ENCODE measurements around the gene CACNA2D3. TPM values are rescaled to one million over a fixed set of nuclear protein-coding genes. Genes with fewer than 3 reads are reported as not detected.

CACNA2D3 gene
- polyA plus RNA-seq, 1 donor = 1.6 TPM

DNA sequence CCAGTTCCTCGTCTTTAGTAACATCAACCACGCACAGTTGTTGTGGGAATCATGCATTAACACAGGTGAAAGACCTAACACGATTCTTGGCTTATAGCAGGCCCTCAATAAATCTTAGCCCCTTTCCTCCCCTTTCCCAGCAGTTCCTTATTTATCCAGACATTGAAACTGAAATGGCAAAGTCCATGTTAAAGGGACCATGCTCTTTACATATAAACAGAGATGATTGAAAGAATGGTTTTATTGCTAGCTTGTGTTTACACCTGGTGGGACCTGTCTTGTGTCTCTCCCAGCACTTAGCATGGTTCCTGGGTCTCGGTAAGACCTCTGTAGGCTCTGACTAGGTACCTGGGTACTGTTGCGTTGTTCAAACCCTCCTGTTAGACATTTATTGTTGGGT lies 553.7 kb downstream of the CACNA2D3 start:
- DNase-seq = no peak

DNA sequence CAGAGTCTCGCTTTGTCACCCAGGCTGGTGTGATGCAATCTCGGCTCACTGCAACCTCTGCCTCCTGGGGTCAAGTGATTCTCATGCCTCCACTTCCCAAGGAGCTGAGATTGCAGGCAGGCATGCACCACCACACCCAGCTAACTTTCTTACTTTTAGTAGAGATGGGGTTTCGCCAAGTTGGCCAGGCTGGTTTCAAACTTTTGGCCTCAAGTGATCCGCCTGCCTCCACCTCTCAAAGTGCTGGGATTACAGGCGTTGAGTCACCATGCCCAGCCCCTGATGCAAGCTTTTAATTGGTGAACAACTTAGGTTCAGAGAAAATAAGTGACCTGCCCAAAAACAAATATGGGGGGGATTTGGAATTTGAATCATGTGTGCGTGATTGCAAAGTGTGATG lies 559.4 kb downstream of the CACNA2D3 start:
- DNase-seq = no peak

DNA sequence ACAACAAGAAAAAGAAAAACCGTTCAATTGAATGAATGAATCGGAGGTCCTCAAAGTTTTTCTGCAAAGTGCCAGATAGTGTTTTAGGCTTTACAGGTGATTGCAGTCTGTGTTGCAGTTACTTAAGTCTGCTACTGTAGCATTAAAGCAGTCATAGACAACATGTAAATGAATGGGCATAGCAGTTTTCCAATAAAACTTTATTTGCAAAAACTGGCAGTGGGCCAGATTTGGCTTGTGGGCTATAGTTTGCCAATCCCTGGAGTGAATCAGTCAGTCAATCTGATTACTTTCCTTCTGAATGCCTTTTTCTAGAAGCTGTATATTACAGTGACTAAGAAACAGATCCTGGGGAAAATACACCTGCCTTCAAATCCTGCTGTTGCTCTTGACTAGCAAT lies 562.9 kb downstream of the CACNA2D3 start:
- no peak for DNase-seq

DNA sequence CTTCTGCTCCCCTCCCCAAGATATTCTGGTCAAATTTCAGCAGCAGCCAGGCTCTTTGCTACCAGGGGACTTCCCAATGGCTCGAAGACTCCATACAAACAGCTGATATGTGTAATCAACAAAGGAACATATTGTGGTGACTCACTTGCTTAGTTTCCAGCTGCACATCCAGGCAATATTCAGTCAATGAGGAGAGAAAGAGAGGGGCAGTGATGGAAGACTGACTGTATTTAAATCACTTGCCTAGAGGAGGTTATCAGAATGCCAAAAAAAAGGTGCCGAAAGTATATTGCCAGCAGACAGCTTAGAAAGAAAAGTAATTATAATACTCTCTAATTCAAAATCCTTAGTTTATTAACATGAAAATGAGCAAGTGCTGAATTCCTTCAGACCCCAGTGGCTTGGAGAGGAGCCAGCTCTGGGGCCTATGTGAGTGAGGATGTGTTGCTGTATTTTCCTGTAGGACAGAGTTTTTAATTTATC lies 569.0 kb downstream of the CACNA2D3 start:
- no peak for DNase-seq

DNA sequence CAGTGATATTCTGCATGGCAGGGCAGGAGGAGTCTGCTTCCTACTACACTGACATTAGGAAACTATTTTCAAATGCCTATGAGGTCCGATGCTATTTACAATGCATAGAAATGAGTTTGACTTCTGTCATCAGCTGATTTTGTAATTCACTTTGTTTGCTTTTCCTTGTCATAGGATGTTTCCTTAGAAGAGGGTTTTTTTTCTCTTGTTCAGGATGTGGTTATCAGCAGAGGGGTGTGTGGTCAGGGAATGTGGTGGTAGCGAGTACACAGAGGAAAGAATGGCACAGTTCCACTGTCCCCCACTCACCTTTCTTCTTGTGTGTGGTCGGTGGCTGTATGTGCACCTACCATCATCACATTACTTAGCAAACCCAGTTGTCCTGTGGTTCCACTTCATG lies 574.0 kb downstream of the CACNA2D3 start:
- DNase-seq = no peak

DNA sequence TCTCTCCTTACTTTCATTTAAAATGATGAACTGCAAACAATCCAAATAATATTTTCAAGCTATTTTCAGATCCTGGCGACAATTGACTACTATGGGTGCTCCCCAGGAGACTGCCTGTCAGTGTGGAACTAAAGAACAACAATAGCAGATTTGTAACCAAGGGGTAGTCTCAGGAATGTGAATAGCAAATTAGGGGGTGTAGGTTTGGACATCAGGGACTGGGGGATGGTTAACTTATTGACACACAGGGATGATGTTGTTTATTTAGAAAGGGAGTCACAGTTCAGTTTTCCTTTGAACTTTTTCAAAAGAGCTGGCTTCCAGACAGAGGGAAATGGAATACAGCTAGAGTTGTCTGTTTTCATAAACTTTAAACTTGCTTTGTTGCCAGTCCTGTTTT lies 575.7 kb downstream of the CACNA2D3 start:
- DNase-seq = no peak

DNA sequence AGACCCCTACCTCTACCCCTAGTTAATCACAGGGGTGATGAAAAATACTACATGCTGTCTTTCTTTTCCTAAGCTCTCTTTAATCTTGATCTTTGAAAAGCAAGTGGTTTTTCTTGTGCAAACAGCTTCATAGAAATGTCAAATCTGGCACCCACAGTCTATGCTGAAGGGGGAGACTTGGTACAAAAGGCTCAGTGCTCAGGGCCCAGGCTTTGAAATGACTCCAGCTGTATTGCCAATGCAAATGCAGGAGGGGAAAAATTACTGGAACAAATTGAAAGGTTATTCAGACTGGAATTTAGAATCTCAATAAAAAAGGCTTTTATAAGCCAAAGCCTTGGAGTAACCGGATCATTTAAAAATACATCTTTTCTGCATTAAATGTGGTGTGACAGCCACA lies 581.6 kb downstream of the CACNA2D3 start:
- no peak for DNase-seq

DNA sequence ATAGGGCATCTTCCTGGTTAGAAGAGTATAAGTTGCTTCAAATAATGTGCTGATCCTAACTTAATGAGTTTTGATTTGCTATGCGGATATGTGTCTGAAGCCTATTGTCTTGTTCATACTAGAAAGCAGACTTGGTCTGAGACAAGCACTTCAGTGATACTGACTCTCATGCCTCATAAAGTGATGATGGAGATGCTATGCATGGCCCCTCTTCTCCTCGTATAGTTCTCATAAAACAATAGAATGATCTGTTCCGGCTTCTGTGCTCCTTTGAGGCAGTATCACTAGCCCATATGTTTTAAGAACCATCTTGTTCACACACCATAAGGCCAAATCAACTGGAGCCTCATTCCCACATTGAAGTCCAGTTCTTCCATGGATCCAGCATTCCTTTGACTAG lies 583.4 kb downstream of the CACNA2D3 start:
- DNase-seq = no peak

DNA sequence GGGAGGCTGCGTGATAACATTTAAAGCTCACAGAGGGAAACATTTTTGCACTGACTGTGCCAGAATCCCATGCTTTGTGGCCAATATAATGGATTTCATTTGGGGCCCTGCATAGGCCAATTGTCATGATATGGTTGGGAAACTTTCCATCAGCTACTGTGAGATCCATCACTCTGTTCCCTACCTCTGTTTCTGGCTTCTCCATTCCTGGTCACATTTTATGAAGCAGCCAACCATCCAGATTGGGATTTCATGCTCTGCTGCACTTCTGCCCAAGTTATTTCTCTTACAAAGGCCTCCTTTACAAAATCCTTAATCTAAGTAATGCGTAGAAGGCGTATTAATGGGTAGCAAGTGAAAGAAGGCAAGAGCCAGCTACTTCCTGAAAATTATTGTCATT lies 584.4 kb downstream of the CACNA2D3 start:
- no peak for DNase-seq

DNA sequence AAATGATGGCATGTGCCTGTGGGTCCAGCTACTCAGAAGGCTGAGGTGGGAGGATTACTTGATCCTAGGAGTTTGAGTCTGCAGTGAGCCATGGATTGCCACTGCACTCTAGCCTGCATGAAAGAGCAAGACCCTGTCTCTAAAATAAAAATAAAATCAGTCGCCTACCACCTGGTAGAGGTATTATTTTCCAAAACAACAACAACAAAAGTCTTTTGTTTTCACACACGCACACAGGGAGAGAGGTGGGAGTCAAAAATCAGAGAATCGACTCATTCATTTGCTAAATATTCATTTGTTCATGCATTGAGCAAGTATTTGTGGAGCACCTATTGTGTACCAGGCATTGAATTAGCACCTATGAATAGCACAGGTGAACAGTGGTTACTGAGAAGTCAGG lies 587.4 kb downstream of the CACNA2D3 start:
- DNase-seq = no peak

DNA sequence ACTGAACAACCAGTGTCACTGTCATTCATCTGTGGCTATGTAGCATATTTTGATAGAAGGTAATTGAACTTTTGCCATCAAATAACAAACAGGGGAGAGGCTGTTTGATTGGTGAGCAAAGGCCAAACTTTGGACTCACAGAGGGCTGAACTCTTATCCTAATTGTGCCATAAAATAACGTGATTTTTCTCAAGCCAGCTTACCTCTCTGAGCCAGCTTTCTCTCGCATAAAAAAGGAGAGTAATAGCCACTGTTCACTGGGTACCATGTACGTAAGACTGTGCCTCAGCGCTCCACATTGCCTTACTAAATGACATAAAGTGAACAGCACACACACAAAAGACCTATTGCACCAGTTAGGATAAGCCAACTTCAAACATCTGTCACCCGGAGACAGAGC lies 588.6 kb downstream of the CACNA2D3 start:
- no peak for DNase-seq

DNA sequence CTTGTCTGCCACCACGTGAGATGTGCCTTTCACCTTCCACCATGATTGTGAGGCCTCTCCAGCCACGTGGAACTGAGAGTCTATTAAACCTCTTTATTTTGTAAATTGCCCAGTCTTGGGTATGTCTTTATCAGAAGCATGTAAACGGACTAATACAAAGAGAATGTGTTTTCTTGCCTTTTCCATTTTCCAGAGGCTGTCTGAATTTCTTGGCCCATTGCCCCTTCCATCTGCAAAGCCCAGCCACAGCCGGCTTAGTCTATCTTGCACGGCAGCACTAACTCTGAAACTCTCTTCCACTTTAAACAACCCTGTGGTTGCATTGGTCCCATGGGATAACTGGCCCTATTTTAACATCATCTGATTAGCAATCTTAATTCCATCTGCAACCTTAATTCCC lies 590.2 kb downstream of the CACNA2D3 start:
- no peak for DNase-seq

DNA sequence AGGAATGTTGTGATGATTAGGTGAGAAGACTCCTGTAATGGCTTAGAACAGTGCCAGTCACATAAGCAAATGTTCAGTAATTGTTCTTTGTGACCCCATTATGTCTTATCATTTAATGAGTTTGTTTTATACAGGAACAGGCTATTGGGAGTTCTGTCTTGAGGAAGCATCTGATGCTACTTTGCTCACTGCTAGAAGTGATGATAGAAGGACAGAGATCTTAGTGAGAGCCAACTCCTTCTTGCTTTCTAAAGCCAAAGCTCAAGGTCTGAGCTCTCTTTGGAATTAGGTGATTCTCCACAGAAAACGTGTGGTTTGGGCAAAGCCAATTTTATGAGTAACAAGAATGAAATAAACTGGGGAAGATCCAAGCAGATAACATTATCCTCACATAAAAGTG lies 590.7 kb downstream of the CACNA2D3 start:
- no peak for DNase-seq

DNA sequence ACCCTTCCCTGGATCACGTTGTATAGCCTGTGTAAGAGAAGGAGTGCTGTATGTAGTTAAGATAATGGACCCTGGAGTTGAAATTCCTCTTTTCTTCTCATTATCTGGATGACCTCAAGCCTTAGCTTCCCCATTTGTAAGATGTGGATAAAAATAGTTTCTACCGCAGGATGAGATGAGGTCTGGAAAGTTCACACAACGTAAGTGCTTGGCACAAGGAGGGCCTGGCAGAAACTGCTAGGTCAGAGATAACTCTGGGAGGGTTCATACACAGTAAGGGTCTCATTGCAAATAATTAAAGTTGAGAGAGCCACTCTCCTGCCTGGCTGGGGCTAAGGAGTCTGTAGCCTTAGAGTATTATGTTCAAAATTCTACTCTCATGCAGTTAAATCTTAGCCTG lies 591.1 kb downstream of the CACNA2D3 start:
- DNase-seq = no peak

DNA sequence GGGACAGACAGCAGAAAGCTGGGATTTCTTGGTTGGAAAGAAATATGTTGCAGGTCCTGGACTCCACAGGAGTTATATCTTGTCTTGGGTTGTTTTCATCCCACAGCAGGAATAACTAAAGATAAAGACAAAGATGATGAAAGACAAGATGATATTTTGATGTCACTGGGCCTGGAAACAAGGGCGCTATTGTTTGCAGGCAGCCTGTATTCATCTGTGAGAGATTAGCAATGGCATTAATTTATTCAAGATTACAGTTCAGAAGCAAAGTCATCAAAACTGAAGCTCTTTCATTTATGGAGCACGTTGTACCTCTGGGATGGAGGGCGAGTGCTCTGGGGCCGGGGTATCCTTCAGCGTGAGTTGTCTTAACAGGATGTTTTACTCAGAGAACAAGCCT lies 591.7 kb downstream of the CACNA2D3 start:
- DNase-seq = no peak

DNA sequence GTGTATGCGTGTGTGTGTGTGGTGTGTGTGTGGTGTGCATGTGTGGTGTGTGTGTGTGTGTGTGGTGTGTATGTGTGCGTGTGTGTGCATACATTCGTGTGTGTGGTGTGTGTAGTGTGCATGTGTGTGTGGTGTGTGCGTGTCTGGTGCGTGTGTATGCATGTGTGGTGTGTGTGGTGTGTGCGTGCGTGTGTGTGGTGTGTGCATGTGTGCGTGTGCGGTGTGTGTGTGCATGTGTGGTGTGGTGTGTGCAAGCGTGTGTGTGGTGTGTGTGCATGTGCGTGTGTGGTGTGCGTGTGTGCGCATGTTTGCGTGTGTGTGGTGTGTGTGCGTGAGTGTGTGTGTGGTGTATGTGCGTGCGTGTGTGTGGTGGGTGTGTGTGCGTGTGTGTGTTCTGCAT lies 595.2 kb downstream of the CACNA2D3 start:
- DNase-seq = no peak

DNA sequence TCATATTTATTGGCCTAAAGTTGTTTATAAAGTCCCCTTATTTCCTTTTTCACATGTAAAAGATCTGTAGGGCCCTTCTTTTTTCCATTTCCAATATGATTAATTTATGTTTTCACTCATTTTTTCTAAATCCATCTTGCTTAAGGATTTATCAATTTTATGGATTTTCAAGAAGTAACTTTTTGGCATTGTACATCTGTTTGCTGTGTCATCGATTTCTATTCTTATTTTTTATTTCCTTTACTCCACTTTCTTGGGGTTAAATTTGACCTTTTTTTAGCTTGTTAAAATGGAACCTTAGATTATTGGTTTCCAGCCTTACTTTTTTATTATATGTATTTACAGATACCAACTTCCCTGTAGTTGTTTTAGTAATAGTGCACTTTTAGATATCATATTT lies 597.6 kb downstream of the CACNA2D3 start:
- DNase-seq = no peak

DNA sequence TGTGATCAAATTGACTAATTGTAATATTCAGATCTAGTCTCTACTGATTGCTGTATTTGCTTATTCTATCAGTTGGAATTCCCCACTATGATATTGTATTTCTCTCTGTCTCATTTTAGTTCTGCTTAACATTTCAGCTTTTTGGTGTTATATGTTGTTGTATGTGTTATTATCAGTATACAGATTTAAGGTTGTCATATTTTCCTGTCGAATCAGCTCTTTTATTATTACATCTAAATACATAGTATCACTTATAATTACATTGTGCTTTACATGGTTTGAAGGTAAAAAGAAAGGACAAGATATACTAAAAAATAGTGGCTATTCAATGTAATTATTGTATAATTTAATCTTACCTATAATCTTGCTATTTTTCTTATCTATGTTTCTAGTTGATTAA lies 598.3 kb downstream of the CACNA2D3 start:
- no peak for DNase-seq

DNA sequence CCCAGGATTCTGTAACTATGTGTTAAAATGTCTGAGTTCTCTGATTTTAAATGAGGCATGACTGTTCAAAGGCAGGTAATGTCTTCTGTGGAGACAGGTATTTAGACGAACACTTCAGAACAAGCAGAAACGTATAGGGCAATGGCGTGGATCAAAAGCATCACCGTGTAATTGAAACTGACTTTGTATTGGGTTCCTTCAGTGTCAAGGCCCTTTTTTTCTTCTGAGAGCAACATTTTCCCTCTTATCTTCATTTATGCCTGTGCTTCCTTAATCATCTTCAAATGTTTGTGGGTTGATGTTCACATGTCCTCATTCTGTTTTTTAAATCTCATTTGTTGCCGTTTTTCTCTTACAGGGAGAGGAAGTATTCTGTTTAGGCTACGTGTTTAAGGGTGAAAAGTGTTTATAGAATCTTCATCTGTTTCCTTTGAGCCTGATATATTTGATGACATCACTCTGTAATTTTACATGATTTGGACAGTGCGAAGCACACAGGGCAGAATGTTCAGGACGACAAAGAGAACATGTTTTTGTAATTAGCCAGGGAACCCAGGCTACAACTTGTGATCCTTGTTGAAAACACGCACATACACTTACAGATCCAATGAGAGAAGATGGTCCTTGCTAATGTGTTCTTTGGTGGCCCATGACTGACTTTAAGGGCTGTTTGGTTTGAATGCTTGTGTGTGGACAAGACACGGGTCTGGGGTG lies 609.5 kb downstream of the CACNA2D3 start:
- DNase-seq = no peak

DNA sequence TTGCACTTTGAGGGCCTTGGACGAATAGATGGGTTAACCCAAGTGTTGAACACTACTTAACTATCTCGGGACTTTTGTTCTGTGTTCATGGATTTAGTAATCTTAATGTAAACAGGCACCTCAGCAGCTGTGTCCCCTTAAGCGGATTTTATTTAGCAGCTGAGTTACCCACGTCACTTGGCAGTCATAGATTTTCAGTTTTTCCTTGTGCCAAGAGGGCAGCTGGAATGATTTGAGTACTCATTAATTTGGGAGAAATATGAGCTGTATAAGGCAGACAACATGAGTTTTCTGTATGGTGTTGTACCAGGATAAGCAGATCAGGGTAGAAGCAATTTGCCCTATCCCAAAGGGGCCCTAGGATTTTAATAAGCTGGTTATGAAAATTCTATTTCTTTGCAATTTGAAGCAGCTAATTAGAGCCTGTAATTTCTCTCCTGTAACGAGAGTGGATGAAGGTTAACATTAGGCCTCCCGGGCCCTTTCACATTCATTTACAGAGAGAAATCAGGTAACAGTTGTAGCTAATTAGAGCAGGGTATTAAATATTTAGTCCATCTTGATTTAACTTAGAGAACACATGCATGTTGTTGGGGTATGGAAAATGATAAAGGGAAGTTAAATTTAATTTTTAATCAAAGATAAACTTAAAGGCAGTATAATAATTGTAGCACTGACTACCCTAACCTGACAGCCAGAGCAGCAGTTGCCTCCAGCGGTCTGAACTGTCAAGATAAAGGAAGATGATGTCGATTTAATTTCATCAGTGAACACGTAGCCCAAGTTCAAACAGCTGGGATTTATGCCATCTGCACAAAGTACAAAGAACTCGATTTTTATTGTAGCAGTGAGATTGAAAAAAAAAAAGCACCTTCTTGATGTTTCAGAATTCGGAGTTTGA lies 611.0 kb downstream of the CACNA2D3 start:
- no peak for DNase-seq

DNA sequence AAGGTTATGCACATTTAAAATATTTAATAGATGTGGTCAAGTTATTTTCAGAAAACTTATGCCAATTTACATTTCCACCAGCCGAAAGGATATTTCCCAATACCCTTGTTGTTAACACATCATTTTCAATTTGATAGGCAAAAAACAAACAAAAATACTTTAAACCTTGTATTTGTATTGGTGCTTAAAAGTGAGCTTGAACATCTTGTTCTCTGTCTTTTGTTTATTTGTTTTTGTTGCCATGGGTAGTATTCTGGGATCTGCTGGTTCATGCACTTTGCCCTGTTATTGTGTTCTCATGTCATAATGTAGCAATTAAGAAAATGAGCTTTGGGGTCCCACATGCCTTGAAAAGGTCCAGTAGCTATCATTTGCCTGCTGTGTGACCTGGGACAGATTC lies 614.1 kb downstream of the CACNA2D3 start:
- DNase-seq = no peak

DNA sequence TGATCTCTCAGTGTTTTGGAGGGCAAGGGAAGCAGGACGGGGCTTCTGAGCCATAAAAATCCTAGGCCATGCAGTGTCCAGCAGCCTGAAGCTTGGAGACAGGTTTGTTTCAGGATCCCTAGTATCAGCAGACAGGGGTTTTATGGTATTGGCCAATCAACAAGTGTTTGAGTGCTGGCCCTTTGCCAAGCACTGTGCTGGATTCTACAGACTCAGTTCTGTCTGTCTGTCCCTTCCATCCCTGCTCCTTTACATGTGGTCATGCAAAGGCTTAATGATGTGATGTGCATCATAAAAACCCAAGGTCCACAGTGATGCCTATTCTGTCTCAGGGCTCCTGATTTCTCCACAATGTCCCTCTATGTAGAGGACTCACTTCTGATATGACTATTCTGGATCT lies 621.4 kb downstream of the CACNA2D3 start:
- no peak for DNase-seq

DNA sequence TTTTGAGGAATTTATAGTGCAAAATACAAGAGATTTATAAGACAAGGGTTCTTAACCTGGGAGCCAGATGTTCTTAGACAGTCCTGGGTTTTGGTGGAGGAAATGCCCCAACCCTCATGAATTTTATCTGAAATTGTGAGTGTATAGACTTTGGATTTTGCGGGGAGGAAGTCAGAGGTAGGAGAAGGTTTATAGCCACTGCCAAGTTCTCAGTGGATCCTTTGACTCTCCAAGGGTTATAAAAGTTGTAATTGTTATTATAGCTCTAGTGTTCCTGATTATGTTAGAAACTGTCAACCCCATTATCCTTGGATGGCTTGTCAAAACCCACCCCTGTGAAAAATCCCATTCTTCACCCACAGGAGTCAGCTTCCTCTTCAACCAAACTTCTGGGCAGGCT lies 621.9 kb downstream of the CACNA2D3 start:
- no peak for DNase-seq

DNA sequence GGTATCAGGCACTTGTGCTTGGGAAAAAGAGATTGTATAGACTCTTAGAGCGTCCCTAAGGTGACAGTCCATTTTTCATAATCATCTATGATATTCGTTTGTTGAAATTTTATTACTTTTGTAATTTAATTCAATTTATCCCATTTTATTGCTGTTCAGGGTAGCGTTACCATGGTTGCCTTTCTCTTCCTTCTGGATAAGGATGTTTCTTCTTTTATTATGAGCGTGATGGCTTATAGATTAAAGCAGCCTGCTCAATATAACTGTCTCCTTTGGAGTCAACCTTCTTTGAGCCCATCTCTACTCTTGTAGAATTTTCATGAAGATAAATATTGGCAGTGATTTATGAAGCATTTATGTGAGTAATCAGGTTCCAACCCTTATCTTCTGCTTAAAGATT lies 623.5 kb downstream of the CACNA2D3 start:
- no peak for DNase-seq

Measured in left kidney (tissue), 2 donors.